Stimulated activated CD8-positive, alpha-beta memory T cell treated with anti-CD3 and anti-CD28 coated beads, Interleukin-4, amount 100 ng/mL, for 48 hours (primary cell): ENCODE data around the gene LAMA4.

Experiments used
- DNase-seq: peaks from one replicate; pipeline ENCODE4 v3.0.0-alpha.2; 2020

LAMA4 gene

DNA sequence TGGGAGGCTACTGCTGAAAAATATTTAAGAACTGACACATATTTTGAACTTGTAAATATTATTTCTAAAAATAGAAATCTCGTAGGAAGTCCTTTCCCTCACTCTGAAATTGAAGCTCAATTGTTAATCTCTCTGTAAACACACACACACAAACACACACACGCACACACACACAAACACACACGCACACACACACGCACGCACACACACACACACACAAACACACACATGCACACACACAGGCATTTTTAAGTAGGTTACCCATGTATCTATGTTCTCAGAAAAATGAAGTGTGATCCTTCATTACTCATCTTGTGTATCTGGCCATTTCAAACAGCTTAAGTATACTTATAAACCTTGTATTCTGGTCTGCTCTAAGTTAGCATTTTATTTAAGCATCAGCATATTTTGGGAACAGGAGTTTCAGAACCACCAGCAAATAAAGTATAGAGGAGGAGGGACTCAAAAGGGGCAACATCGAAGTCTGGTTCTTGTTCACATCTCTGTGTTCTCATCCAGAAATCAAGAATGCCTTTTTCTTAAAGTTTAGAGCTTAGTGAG is 188.9 kb downstream of the LAMA4 start:
- no peak for DNase-seq

DNA sequence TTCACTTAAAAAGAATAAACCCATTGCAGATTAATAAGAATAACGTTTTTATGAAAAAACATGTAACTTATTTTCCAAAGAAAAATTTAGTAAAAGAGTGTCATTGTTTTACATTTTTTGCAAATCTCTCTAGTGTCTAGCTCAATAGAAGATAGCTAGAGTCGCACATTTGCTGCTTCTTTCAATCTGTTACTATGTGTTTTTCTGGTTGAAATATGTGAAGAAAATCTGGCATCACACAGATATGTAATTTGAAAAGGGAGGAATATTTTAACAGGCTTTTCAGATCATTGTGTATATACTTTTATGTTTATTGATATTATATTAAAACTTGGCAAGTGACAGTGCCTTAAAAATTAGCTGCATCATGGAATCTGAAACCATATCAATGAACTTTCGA is 191.4 kb downstream of the LAMA4 start:
- DNase-seq, result no peak

GRCh38 chr6:112061605-112062004 is 192.8 kb downstream of the LAMA4 start:
- DNase-seq, result no peak
